ENCODE data around the gene PAK1. TPM values are rescaled to one million over a fixed set of nuclear protein-coding genes. Genes with fewer than 3 reads are reported as not detected.

The PAK1 gene
- total and polyA plus RNA-seq, 9 of the 15 experiments (the other 6 are each of a cell fraction or from before 2014, with no cell fraction given), result 0.52 to 11.7 (median 1.9) TPM

DNA sequence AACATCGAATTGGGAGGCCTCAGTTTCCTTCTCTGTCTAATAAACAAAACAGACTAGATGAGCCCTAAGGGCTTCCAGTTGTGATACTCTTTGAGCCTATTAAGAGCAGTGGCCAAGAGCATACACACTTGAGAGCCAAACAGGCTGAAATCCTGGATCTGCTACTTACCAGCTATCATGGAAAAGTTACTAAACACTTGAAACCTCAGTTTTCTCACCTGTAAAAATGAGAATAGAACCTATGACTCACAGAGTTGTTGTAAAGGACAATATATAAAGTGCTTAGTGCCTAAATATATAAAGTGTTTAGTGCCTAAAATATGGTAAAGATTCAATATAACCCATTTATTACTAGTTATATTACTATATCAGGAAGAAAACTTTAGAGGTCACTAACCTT is 148.7 kb downstream of the PAK1 start:
- no peak for ATAC-seq
- H3K27me3 ChIP-seq (ENCODE audit: control insufficient read depth in 2 of 2, insufficient read depth in 2 of 2, low read length in 2 of 2), result no peaks in the 10 kb centered on the region
- H3K9ac ChIP-seq (ENCODE audit: insufficient read depth in 1 of 2, low read depth in 2 of 2, low read length in 2 of 2), result no peak overlapping the region
- no TSS peak for BruUV-seq (replicated peaks)
- DNase-seq (ENCODE audit: extremely low read depth in 1 of 4, low spot score in 3 of 4), result no peak
- H3K4me3 ChIP-seq, result no peak overlapping the region
- H3K79me2 ChIP-seq (ENCODE audit: control insufficient read depth, insufficient read depth, low read length), result no peaks in the 10 kb centered on the region
- TF ChIP-seq ATF7 (IDR thresholded peaks at IDR 0.05), result no peak
- TF ChIP-seq ZEB2 (IDR thresholded peaks at IDR 0.05), result no peak
- TF ChIP-seq, protein P1, sequence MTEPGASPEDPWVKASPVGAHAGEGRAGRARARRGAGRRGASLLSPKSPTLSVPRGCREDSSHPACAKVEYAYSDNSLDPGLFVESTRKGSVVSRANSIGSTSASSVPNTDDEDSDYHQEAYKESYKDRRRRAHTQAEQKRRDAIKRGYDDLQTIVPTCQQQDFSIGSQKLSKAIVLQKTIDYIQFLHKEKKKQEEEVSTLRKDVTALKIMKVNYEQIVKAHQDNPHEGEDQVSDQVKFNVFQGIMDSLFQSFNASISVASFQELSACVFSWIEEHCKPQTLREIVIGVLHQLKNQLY (CRISPR knock-in tag; conservative IDR thresholded peaks at IDR 0.05), result no peak
- CTCF ChIA-PET (ENCODE audit: low intra/inter-chr PET ratio), result no interaction called here
- no peak overlapping the region for H3K27ac ChIP-seq (ENCODE audit: extremely low read depth, low read depth, low read length)
- H2AFZ ChIP-seq (ENCODE audit: low read depth, low read length), result no peak overlapping the region
- no peaks in the 10 kb centered on the region for H3K4me1 ChIP-seq (replicated peaks in 1 of 2; ENCODE audit: control insufficient read depth in 2 of 2, insufficient read depth in 2 of 2, low read length in 2 of 2)
- no peaks in the 10 kb centered on the region for H3K9me1 ChIP-seq (ENCODE audit: control insufficient read depth, insufficient read depth, low read length)
- 0% methylated on average over 1 of the region's 1 CpG for WGBS (ENCODE audit: insufficient coverage, low coverage, missing lambda C conversion rate)
- in situ Hi-C loops (cut with MboI), result no loop called here
- H3K36me3 ChIP-seq (ENCODE audit: control insufficient read depth, insufficient read depth, low read length), result no peaks in the 10 kb centered on the region
- FAIRE-seq, result no peak
- no peaks in the 10 kb centered on the region for H3K9me3 ChIP-seq (replicated peaks; ENCODE audit: control insufficient read depth, insufficient read depth, low read depth, low read length)
- H4K20me1 ChIP-seq (replicated peaks; ENCODE audit: control insufficient read depth, insufficient read depth, low read length), result no peaks in the 10 kb centered on the region
- intact Hi-C loops (cut with micrococcal nuclease), result no loop called here
- H3K4me2 ChIP-seq (ENCODE audit: insufficient read depth, low read length), result no peak overlapping the region
- POLR2A ChIA-PET, result no interaction called here

DNA sequence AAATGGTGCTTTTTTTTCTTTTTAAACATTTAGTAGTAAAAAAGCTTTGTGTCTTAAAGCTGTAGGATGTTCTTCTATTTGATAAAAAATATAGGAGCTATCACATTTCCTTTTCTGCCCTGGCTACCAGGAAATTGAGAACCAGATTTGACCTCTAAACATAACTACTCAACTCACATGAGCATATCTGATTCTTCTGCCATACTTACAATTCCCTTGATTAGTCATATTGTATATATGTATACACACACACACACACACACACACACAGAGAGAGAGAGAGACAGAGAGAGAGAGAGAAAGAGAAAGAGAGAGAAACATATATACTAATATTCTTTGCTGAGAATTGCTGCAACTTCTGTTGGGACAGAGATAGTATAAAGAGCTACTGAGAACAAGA is 149.4 kb downstream of the PAK1 start:
- TF ChIP-seq RBM34 (IDR thresholded peaks at IDR 0.05; ENCODE audit: borderline replicate concordance, insufficient read depth, low read length) (no peak), POLR3A (IDR thresholded peaks at IDR 0.05; ENCODE audit: borderline replicate concordance, extremely low read depth, insufficient read depth, insufficient read length) (no peak)

More for the DNA sequence above, 149.4 kb downstream of the PAK1 start:
- Histone ChIP-seq H3K79me2 (ENCODE audit: control insufficient read depth, insufficient read depth, low read length) (no peaks in the 10 kb centered on the region), H3K9me3 (replicated peaks; ENCODE audit: control insufficient read depth, insufficient read depth, low read depth, low read length) (no peaks in the 10 kb centered on the region), H3K9ac (ENCODE audit: insufficient read depth in 1 of 2, low read depth in 2 of 2, low read length in 2 of 2) (no peak overlapping the region), H3K4me1 (replicated peaks in 1 of 2; ENCODE audit: control insufficient read depth in 2 of 2, insufficient read depth in 2 of 2, low read length in 2 of 2) (no peaks in the 10 kb centered on the region), H3K4me3 (no peak overlapping the region), H2AFZ (ENCODE audit: low read depth, low read length) (no peak overlapping the region), H4K20me1 (replicated peaks; ENCODE audit: control insufficient read depth, insufficient read depth, low read length) (no peaks in the 10 kb centered on the region), H3K36me3 (ENCODE audit: control insufficient read depth, insufficient read depth, low read length) (no peaks in the 10 kb centered on the region), H3K9me1 (ENCODE audit: control insufficient read depth, insufficient read depth, low read length) (no peaks in the 10 kb centered on the region), H3K4me2 (ENCODE audit: insufficient read depth, low read length) (no peak overlapping the region), H3K27ac (ENCODE audit: extremely low read depth, low read depth, low read length) (no peak overlapping the region), H3K27me3 (ENCODE audit: control insufficient read depth in 2 of 2, insufficient read depth in 2 of 2, low read length in 2 of 2) (peaks cover 0 to 2% of the 10 kb centered on the region in 2 experiments; a peak in 2 of 5 replicates)
- BruUV-seq (replicated peaks), result no TSS peak
- POLR2A ChIA-PET, result no interaction called here
- DNase-seq (ENCODE audit: extremely low read depth in 1 of 4, low spot score in 3 of 4) (no peak), ATAC-seq (no peak), FAIRE-seq (no peak)
- intact Hi-C loops (cut with micrococcal nuclease), result no loop called here
- CTCF ChIA-PET (ENCODE audit: low intra/inter-chr PET ratio), result no interaction called here
- in situ Hi-C loops (cut with MboI), result no loop called here
